ENCODE data around the gene MACROD2.

The MACROD2 gene

GRCh38 chr20:16064989-16065707 is 2069.8 kb downstream of the MACROD2 start:
- no peak for DNase-seq (ENCODE audit: low spot score)

GRCh38 chr20:16066571-16066970 is 2071.3 kb downstream of the MACROD2 start:
- no peak for DNase-seq (ENCODE audit: low spot score)

GRCh38 chr20:16069389-16070010 is 2074.2 kb downstream of the MACROD2 start:
- DNase-seq (ENCODE audit: low spot score) = peak; percentile 15

GRCh38 chr20:16072220-16072619 is 2076.9 kb downstream of the MACROD2 start:
- DNase-seq (ENCODE audit: low spot score) = no peak

- DNase-seq (ENCODE audit: low spot score) = no peak
Observed at GRCh38 chr20:16078172-16078898, 2083.0 kb downstream of the MACROD2 start.

- DNase-seq (ENCODE audit: low spot score) = no peak
Observed at GRCh38 chr20:16081421-16081820, 2086.1 kb downstream of the MACROD2 start.

GRCh38 chr20:16082051-16082550 is 2086.8 kb downstream of the MACROD2 start:
- no peak for DNase-seq (ENCODE audit: low spot score)

- DNase-seq (ENCODE audit: low spot score) = no peak
Observed at GRCh38 chr20:16083639-16084280, 2088.4 kb downstream of the MACROD2 start.

- DNase-seq (ENCODE audit: low spot score) = no peak
Observed at GRCh38 chr20:16095226-16095625, 2099.9 kb downstream of the MACROD2 start.

GRCh38 chr20:16096756-16097326 is 2101.5 kb downstream of the MACROD2 start:
- DNase-seq (ENCODE audit: low spot score) = no peak

- DNase-seq (ENCODE audit: low spot score) = no peak
Observed at GRCh38 chr20:16097788-16098187, 2102.5 kb downstream of the MACROD2 start.

- no peak for DNase-seq (ENCODE audit: low spot score)
Observed at GRCh38 chr20:16098890-16099639, 2103.7 kb downstream of the MACROD2 start.

- no peak for DNase-seq (ENCODE audit: low spot score)
Observed at GRCh38 chr20:16100111-16100510, 2104.8 kb downstream of the MACROD2 start.

GRCh38 chr20:16100767-16101166 is 2105.5 kb downstream of the MACROD2 start:
- no peak for DNase-seq (ENCODE audit: low spot score)

Measured in germinal center (tissue), 1 donor.